PC-9 (cell line): ENCODE data around the gene NOXA1.

ENCODE experiments used
- CTCF ChIP-seq: fragments of 200-600 bp; sonication (generic); conservative IDR thresholded peaks from 2 replicates; pipeline ENCODE4 v1.6.1; 2017; ENCODE audit warnings: mixed run types, antibody characterized with exemption, mild to moderate bottlenecking, moderate library complexity
- EZH2 ChIP-seq: fragments of 200-600 bp; sonication (generic); IDR thresholded peaks from 2 replicates; pipeline ENCODE4 v1.8.0; 2017; ENCODE audit warnings: antibody characterized with exemption, low read depth

GRCh38 chr9:137467161-137467581 lies 44.0 kb downstream of the NOXA1 start:
- TF ChIP-seq CTCF, result no peak
- no peak for TF ChIP-seq EZH2
